Superior temporal gyrus (tissue), 1 donor: ENCODE data around the gene SMC2.

Experiments used
- DNase-seq: peaks from one replicate; pipeline ENCODE4 v3.0.0-alpha.2; 2016; ENCODE audit errors: extremely low spot score

SMC2 gene

GRCh38 chr9:104093647-104094533 lies at the start of gene SMC2:
Gene SMC2 (plus strand): TSS chr9:104094309. CDS start chr9:104095385, 1,076 bp downstream.
- DNase-seq, result peak; percentile 94

- no peak for DNase-seq
Observed at GRCh38 chr9:104068546-104068945, 25.6 kb upstream of the SMC2 start.

- no peak for DNase-seq
Observed at GRCh38 chr9:104069288-104069687, 24.8 kb upstream of the SMC2 start.

- DNase-seq, result no peak
Observed at GRCh38 chr9:104071589-104071988, 22.5 kb upstream of the SMC2 start.

- no peak for DNase-seq
Observed at GRCh38 chr9:104073098-104073769, 20.9 kb upstream of the SMC2 start.

- no peak for DNase-seq
Observed at GRCh38 chr9:104073770-104074133, 20.4 kb upstream of the SMC2 start.

GRCh38 chr9:104074876-104075275 lies 19.2 kb upstream of the SMC2 start:
- no peak for DNase-seq

- DNase-seq, result no peak
Observed at GRCh38 chr9:104075801-104076753, 18.0 kb upstream of the SMC2 start.

GRCh38 chr9:104078596-104078995 lies 15.5 kb upstream of the SMC2 start:
- no peak for DNase-seq

- no peak for DNase-seq
Observed at GRCh38 chr9:104080983-104081382, 13.1 kb upstream of the SMC2 start.

GRCh38 chr9:104082168-104082567 lies 11.9 kb upstream of the SMC2 start:
- no peak for DNase-seq

GRCh38 chr9:104085525-104085924 lies 8.6 kb upstream of the SMC2 start:
- no peak for DNase-seq

GRCh38 chr9:104087894-104088293 lies 6.2 kb upstream of the SMC2 start:
- DNase-seq, result no peak

GRCh38 chr9:104088416-104088815 lies 5.7 kb upstream of the SMC2 start:
- DNase-seq, result no peak

GRCh38 chr9:104090578-104090977 lies 3.5 kb upstream of the SMC2 start:
- no peak for DNase-seq

GRCh38 chr9:104091116-104091515 lies 3.0 kb upstream of the SMC2 start:
- DNase-seq, result no peak

GRCh38 chr9:104091708-104092107 lies 2.4 kb upstream of the SMC2 start:
- DNase-seq, result peak; percentile 55

- no peak for DNase-seq
Observed at GRCh38 chr9:104092192-104092591, 1.9 kb upstream of the SMC2 start.

GRCh38 chr9:104092875-104093600 lies 1.1 kb upstream of the SMC2 start:
- peak; percentile 64 for DNase-seq

GRCh38 chr9:104094534-104095015 lies 466 bp downstream of the SMC2 start:
- no peak for DNase-seq

- no peak for DNase-seq
Observed at GRCh38 chr9:104099630-104100029, 5.5 kb downstream of the SMC2 start.
